ENCODE results near the gene SLC25A4. TPM values are rescaled to one million over a fixed set of nuclear protein-coding genes. Genes with fewer than 3 reads are reported as not detected.

SLC25A4 gene
- total RNA-seq, 2 experiments from 2014 or later, result 29.6 to 38.2 TPM

DNA sequence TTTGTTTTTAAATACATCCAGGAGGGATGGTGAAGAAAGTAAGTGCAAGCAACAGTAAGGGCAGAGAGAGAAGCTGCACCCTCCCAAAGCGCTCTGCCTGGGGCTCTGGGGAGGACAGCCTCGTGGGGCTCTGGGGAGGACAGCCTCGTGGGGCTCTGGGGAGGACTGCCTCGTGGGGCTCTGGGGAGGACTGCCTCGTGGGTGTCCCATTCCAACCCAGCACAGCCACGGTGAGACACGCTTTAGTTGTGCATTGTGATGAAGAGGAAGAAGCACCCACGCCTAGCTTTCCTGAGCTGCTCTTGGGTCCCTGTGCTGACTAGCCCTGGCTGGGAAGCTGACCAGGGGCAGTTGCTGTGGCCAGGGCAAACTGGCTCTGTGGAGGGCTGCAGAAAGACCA, 43.1 kb upstream of the SLC25A4 start:
- Histone ChIP-seq H3K9me2 (ENCODE audit: insufficient read depth, low read length) (no peaks in the 10 kb centered on the region), H3K9me3 (ENCODE audit: low read length) (no peaks in the 10 kb centered on the region), H3K27ac (ENCODE audit: low read depth, low read length, poor library complexity, severe bottlenecking) (no peak overlapping the region), H3K4me2 (ENCODE audit: low read length) (no peak overlapping the region), H2AFZ (ENCODE audit: low read length) (no peak overlapping the region), H3K79me2 (ENCODE audit: insufficient read depth, low read depth, low read length) (no peaks in the 10 kb centered on the region), H3K36me3 (ENCODE audit: insufficient read depth, low read length) (no peaks in the 10 kb centered on the region), H3K4me1 (ENCODE audit: insufficient read depth, low read length, poor library complexity, severe bottlenecking) (no peaks in the 10 kb centered on the region), H4K20me1 (ENCODE audit: insufficient read depth, low read length) (no peaks in the 10 kb centered on the region), H3K4me3 (ENCODE audit: low read depth, low read length, poor library complexity, severe bottlenecking) (no peak overlapping the region)
- DNase-seq (ENCODE audit: low spot score), result no peak
- intact Hi-C loops (cut with micrococcal nuclease; ENCODE audit: unreplicated experiment), result no loop called here
- POLR2A ChIA-PET, result no interaction called here
- BruUV-seq (replicated peaks), result no TSS peak
- CTCF ChIA-PET (ENCODE audit: unreplicated experiment), result no interaction called here
- TF ChIP-seq, protein P1, sequence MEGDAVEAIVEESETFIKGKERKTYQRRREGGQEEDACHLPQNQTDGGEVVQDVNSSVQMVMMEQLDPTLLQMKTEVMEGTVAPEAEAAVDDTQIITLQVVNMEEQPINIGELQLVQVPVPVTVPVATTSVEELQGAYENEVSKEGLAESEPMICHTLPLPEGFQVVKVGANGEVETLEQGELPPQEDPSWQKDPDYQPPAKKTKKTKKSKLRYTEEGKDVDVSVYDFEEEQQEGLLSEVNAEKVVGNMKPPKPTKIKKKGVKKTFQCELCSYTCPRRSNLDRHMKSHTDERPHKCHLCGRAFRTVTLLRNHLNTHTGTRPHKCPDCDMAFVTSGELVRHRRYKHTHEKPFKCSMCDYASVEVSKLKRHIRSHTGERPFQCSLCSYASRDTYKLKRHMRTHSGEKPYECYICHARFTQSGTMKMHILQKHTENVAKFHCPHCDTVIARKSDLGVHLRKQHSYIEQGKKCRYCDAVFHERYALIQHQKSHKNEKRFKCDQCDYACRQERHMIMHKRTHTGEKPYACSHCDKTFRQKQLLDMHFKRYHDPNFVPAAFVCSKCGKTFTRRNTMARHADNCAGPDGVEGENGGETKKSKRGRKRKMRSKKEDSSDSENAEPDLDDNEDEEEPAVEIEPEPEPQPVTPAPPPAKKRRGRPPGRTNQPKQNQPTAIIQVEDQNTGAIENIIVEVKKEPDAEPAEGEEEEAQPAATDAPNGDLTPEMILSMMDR (conservative IDR thresholded peaks at IDR 0.05; ENCODE audit: low read length), result no peak
- TF ChIP-seq EZH2phosphoT487 (IDR thresholded peaks at IDR 0.05; ENCODE audit: borderline replicate concordance, low read depth, low read length), result no peak

DNA sequence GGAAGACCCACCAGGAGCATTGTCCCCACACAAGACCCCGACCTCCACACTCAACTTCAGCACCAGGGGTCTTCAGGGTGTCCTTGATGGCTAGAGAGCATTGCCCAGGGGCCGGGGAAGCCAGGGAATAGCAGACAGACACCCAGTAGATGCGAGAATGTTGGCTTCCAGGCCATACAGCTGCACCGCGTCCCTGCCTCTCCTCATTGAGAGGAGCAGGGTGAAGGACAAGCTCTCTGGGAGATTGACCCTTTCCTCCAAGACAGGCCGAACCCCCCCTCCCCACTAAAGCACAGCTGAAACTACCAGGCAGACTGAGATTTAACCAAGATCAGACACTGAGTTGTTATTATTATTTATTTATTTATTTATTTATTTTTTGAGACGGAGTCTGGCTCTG, 42.6 kb upstream of the SLC25A4 start:
- Histone ChIP-seq H4K20me1 (ENCODE audit: insufficient read depth, low read length) (no peaks in the 10 kb centered on the region), H2AFZ (ENCODE audit: low read length) (no peak overlapping the region), H3K27ac (ENCODE audit: low read depth, low read length, poor library complexity, severe bottlenecking) (no peak overlapping the region), H3K9me3 (ENCODE audit: low read length) (no peaks in the 10 kb centered on the region), H3K9me2 (ENCODE audit: insufficient read depth, low read length) (no peaks in the 10 kb centered on the region), H3K79me2 (ENCODE audit: insufficient read depth, low read depth, low read length) (no peaks in the 10 kb centered on the region), H3K4me3 (ENCODE audit: low read depth, low read length, poor library complexity, severe bottlenecking) (no peak overlapping the region), H3K4me2 (ENCODE audit: low read length) (no peak overlapping the region), H3K36me3 (ENCODE audit: insufficient read depth, low read length) (no peaks in the 10 kb centered on the region), H3K4me1 (ENCODE audit: insufficient read depth, low read length, poor library complexity, severe bottlenecking) (no peaks in the 10 kb centered on the region)
- ChIA-PET CTCF (ENCODE audit: unreplicated experiment) (no interaction called here), POLR2A (interaction anchor here (0.6 kb wide), 1 partner anchor 8 kb away, joined by 3 read pairs; no protein-coding TSS in a partner anchor)
- no peak for DNase-seq (ENCODE audit: low spot score)
- intact Hi-C loops (cut with micrococcal nuclease; ENCODE audit: unreplicated experiment), result no loop called here
- BruUV-seq (replicated peaks), result no TSS peak
- no peak for TF ChIP-seq EZH2phosphoT487 (IDR thresholded peaks at IDR 0.05; ENCODE audit: borderline replicate concordance, low read depth, low read length)
- TF ChIP-seq, protein P1 (conservative IDR thresholded peaks at IDR 0.05; ENCODE audit: low read length), result no peak

DNA sequence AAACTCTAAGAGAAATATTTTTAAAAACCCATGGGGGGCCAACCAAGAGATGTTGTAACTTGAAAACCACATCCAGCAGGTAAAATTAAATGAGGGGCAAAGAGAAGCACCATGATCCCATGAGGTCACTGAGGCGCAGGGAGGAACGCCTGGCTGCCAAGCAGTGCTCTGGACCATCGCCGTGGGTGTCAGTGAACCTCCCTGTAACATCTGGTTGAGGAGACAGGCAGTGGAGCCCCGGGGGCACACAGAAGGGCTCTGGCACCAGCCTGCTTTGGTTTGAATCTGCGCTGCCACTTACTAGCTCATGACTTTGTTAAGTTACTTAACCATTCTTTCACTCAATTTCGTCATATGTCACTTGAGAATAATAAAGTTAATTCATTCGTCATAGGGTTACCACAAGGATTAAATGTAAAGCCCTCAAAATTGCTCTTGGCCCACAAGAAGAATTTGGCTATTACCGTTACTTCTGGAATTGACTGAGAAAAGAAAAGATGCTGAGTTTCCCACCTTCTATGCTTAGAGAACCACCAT, 41.6 kb upstream of the SLC25A4 start:
- H3K9me3 ChIP-seq (ENCODE audit: low read length), result no peaks in the 10 kb centered on the region
- H3K79me2 ChIP-seq (ENCODE audit: insufficient read depth, low read depth, low read length), result no peaks in the 10 kb centered on the region
- no peaks in the 10 kb centered on the region for H3K9me2 ChIP-seq (ENCODE audit: insufficient read depth, low read length)
- H3K4me1 ChIP-seq (ENCODE audit: insufficient read depth, low read length, poor library complexity, severe bottlenecking), result no peaks in the 10 kb centered on the region
- TF ChIP-seq, protein P1 (conservative IDR thresholded peaks at IDR 0.05; ENCODE audit: low read length), result no peak
- TF ChIP-seq EZH2phosphoT487 (IDR thresholded peaks at IDR 0.05; ENCODE audit: borderline replicate concordance, low read depth, low read length), result no peak
- BruUV-seq (replicated peaks), result no TSS peak
- H3K4me2 ChIP-seq (ENCODE audit: low read length), result no peak overlapping the region
- H3K36me3 ChIP-seq (ENCODE audit: insufficient read depth, low read length), result no peaks in the 10 kb centered on the region
- no peak overlapping the region for H2AFZ ChIP-seq (ENCODE audit: low read length)
- POLR2A ChIA-PET, result interaction anchor here (0.9 to 1.6 kb wide), 2 partner anchors 13 to 73 kb away, joined by 3 to 5 read pairs; no protein-coding TSS in a partner anchor
- DNase-seq (ENCODE audit: low spot score), result no peak
- CTCF ChIA-PET (ENCODE audit: unreplicated experiment), result interaction anchor here (1.1 kb wide), 1 partner anchor 100 kb away, joined by 3 read pairs; no protein-coding TSS in a partner anchor
- no peaks in the 10 kb centered on the region for H4K20me1 ChIP-seq (ENCODE audit: insufficient read depth, low read length)
- intact Hi-C loops (cut with micrococcal nuclease; ENCODE audit: unreplicated experiment), result no loop called here
- H3K4me3 ChIP-seq (ENCODE audit: low read depth, low read length, poor library complexity, severe bottlenecking), result no peak overlapping the region
- no peak overlapping the region for H3K27ac ChIP-seq (ENCODE audit: low read depth, low read length, poor library complexity, severe bottlenecking)
